H9 (cell line): ENCODE results near the gene MED31. TPM values are rescaled to one million over a fixed set of nuclear protein-coding genes. Genes with fewer than 3 reads are reported as not detected.

Experiments
- DNase-seq: peaks from one replicate; pipeline ENCODE4 v3.0.0-alpha.2; 2017
- H2AFZ ChIP-seq: one replicate; pipeline ENCODE4 v1.6.1; 2013; ENCODE audit warnings: mild to moderate bottlenecking, low read length, control low read depth, moderate library complexity
- H2AK5ac ChIP-seq: 2 replicates; pipeline ENCODE4 v1.6.1; 2013; ENCODE audit warnings: low read length, control low read depth, mixed read lengths; ENCODE audit not compliant: insufficient read length
- H2BK120ac ChIP-seq: one replicate; pipeline ENCODE4 v1.6.1; 2013; ENCODE audit warnings: low read depth, mild to moderate bottlenecking, low read length, control low read depth, inconsistent platforms; ENCODE audit not compliant: poor library complexity, severe bottlenecking
- H2BK12ac ChIP-seq: 2 replicates; pipeline ENCODE4 v1.6.1; 2013; ENCODE audit warnings: low read length, control low read depth, mixed read lengths, low read depth; ENCODE audit not compliant: insufficient read length
- H2BK15ac ChIP-seq: 2 replicates; pipeline ENCODE4 v1.6.1; 2013; ENCODE audit warnings: low read depth, low read length, control low read depth
- H2BK20ac ChIP-seq: one replicate; pipeline ENCODE4 v1.6.1; 2013; ENCODE audit warnings: low read depth, mild to moderate bottlenecking, low read length, control low read depth, inconsistent platforms; ENCODE audit not compliant: poor library complexity, severe bottlenecking
- H2BK5ac ChIP-seq: 2 replicates; pipeline ENCODE4 v1.6.1; 2013; ENCODE audit warnings: low read length, control low read depth, mixed read lengths; ENCODE audit not compliant: insufficient read length
- H3K14ac ChIP-seq: 2 replicates; pipeline ENCODE4 v1.6.1; 2013; ENCODE audit warnings: low read length, control low read depth; ENCODE audit not compliant: insufficient read depth
- H3K18ac ChIP-seq: 2 replicates; pipeline ENCODE4 v1.6.1; 2013; ENCODE audit warnings: low read depth, mild to moderate bottlenecking, mixed read lengths, low read length, control low read depth; ENCODE audit not compliant: insufficient read length
- H3K23ac ChIP-seq: 2 replicates; pipeline ENCODE4 v1.6.1; 2013; ENCODE audit warnings: low read length, control low read depth, mixed read lengths, low read depth; ENCODE audit not compliant: insufficient read length
- H3K23me2 ChIP-seq: 2 replicates; pipeline ENCODE4 v1.6.1; 2013; ENCODE audit warnings: low read depth, mild to moderate bottlenecking, mixed read lengths, low read length, control low read depth; ENCODE audit not compliant: insufficient read length, poor library complexity, severe bottlenecking
- H3K27ac ChIP-seq: 2 replicates; pipeline ENCODE4 v1.5.1; 2013; ENCODE audit warnings: low read length, control low read depth, mixed read lengths, low read depth; ENCODE audit not compliant: insufficient read length
- H3K27me3 ChIP-seq: 2 replicates; pipeline ENCODE4 v1.6.1; 2013; ENCODE audit warnings: low read length, control low read depth, inconsistent platforms; ENCODE audit not compliant: insufficient read depth
- H3K4ac ChIP-seq: 2 replicates; pipeline ENCODE4 v1.6.1; 2013; ENCODE audit warnings: low read depth, mild to moderate bottlenecking, control low read depth, inconsistent platforms, low read length, moderate library complexity
- H3K4me1 ChIP-seq: 2 replicates; pipeline ENCODE4 v1.6.1; 2013; ENCODE audit warnings: low read length, control low read depth, inconsistent platforms; ENCODE audit not compliant: insufficient read depth
- H3K4me2 ChIP-seq: 2 replicates; pipeline ENCODE4 v1.6.1; 2013; ENCODE audit warnings: low read length, control low read depth, mixed read lengths; ENCODE audit not compliant: insufficient read length, insufficient read depth
- H3K56ac ChIP-seq: 2 replicates; pipeline ENCODE4 v1.6.1; 2013; ENCODE audit warnings: low read depth, mild to moderate bottlenecking, mixed read lengths, low read length, control low read depth; ENCODE audit not compliant: insufficient read length
- H3K79me1 ChIP-seq: 2 replicates; pipeline ENCODE4 v1.6.1; 2013; ENCODE audit warnings: low read depth, mild to moderate bottlenecking, moderate library complexity, low read length, control low read depth, inconsistent platforms; ENCODE audit not compliant: insufficient read depth, poor library complexity, severe bottlenecking
- H3K79me2 ChIP-seq: 2 replicates; pipeline ENCODE4 v1.6.1; 2013; ENCODE audit warnings: low read length, control low read depth, inconsistent platforms; ENCODE audit not compliant: insufficient read depth
- H3K9ac ChIP-seq: 2 replicates; pipeline ENCODE4 v1.6.1; 2013; ENCODE audit warnings: low read length, control low read depth, mixed read lengths; ENCODE audit not compliant: insufficient read length; ENCODE audit errors: extremely low read depth
- H3K9me3 ChIP-seq: one replicate; pipeline ENCODE4 v1.6.1; 2013; ENCODE audit warnings: low read depth, low read length, inconsistent platforms; ENCODE audit not compliant: control insufficient read depth
- H3T11ph ChIP-seq: one replicate; pipeline ENCODE4 v1.6.1; 2013; ENCODE audit warnings: mild to moderate bottlenecking, low read length, control low read depth, inconsistent platforms
- H4K20me1 ChIP-seq: one replicate; pipeline ENCODE4 v1.6.1; 2013; ENCODE audit not compliant: control insufficient read depth, insufficient read length, insufficient read depth
- H4K5ac ChIP-seq: 2 replicates; pipeline ENCODE4 v1.6.1; 2013; ENCODE audit warnings: low read depth, mild to moderate bottlenecking, mixed read lengths, low read length, control low read depth; ENCODE audit not compliant: insufficient read length
- H4K8ac ChIP-seq: replicated peaks from 2 replicates; pipeline ENCODE4 v1.6.1; 2013; ENCODE audit warnings: low read length, control low read depth, mixed read lengths, low read depth; ENCODE audit not compliant: insufficient read length
- H4K91ac ChIP-seq: 2 replicates; pipeline ENCODE4 v1.6.1; 2013; ENCODE audit warnings: low read depth, mild to moderate bottlenecking, moderate library complexity, mixed read lengths, low read length, control low read depth; ENCODE audit not compliant: insufficient read length
- H3K27ac Mint-ChIP-seq, 3 experiments: 2 replicates in 2 of 3; 3 replicates in 1 of 3; pipeline ENCODE4 v1.8.0; 2020 to 2021; ENCODE audit warnings: mixed read lengths in 3 of 3, mild to moderate bottlenecking in 1 of 3, moderate library complexity in 1 of 3
- H3K27me3 Mint-ChIP-seq: 2 replicates; pipeline ENCODE4 v1.8.0; 2021; ENCODE audit warnings: low read depth, mild to moderate bottlenecking, moderate library complexity, mixed read lengths
- H3K36me3 Mint-ChIP-seq, 3 experiments: 2 replicates in 2 of 3; 3 replicates in 1 of 3; pipeline ENCODE4 v1.8.0; 2020 to 2021; ENCODE audit warnings: low read depth in 3 of 3, mixed read lengths in 3 of 3; ENCODE audit not compliant: insufficient read depth in 1 of 3
- H3K4me1 Mint-ChIP-seq, 2 experiments: 2 replicates each; pipeline ENCODE4 v1.8.0; 2020; ENCODE audit warnings: mixed read lengths in 2 of 2
- H3K4me3 Mint-ChIP-seq, 2 experiments: 2 replicates in 1 of 2; 3 replicates in 1 of 2; pipeline ENCODE4 v1.8.0; 2020 to 2021; ENCODE audit warnings: mild to moderate bottlenecking in 2 of 2, mixed read lengths in 2 of 2, moderate library complexity in 1 of 2
- H3K9me3 Mint-ChIP-seq, 2 experiments: 2 replicates in 1 of 2; 3 replicates in 1 of 2; pipeline ENCODE4 v1.8.0; 2020; ENCODE audit warnings: mild to moderate bottlenecking in 2 of 2, mixed read lengths in 2 of 2, moderate library complexity in 1 of 2
- WGBS: extraction: QIAGEN DNeasy Blood & Tissue Kit; methylation state at CpG from one replicate; pipeline ENCODE4 v1.1.7; 2013; ENCODE audit warnings: missing lambda C conversion rate, low lambda C conversion rate, mixed read lengths; ENCODE audit not compliant: insufficient read length; ENCODE audit errors: extremely low coverage; 5-methylcytosine and 5-hydroxymethylcytosine counted together
- total RNA-seq: library from RNA; stranded (reverse); gene quantifications from 2 replicates; pipeline ENCODE4 v1.2.1, GENCODE V29; 2021
- TF ChIP-seq, protein P1 (sequence below): fragments of 200-600 bp; sonication (generic); conservative IDR thresholded peaks from 3 replicates; pipeline ENCODE4 v1.8.0; 2021; ENCODE audit warnings: antibody characterized with exemption, mild to moderate bottlenecking

Gene MED31
- total RNA-seq, 1 experiment from 2014 or later, result 11.8 TPM

DNA sequence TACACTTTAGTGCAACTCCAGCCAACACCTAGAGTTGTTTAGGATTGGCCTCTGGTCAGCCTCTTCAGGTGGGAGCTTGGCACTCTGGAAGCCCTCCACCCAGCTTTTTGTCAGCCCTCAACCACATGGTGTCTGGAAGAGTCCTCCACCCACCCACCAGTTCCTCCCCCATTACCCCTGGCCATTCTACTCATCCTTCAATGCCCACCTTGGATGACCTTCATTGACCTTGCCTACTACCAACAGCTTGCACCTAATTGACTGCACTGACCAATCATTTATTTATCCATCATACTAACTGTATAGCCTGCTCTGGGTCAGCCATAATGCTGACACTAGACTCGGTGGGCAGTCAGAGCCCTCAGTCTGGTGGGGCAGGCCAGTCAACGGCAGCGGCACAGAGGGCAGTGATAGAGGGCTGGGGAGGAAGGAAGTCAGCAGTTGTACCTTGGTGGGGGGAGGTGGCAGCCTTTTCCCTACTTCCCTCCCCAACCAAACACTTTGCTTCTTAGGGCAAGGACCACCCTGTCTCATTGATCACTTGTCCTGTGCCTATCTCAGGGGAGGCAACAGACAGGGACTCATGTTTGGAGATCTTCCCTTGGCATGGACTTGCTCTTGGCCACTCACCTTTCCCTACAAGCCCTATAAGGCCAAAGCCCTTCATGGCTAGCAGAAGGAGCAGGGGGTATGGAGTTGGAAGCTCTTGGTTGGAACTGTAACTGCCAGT lies 32.5 kb upstream of the MED31 start:
- Mint-ChIP-seq H3K9me3 (no peaks in the 10 kb centered on the region; a peak in 1 of 5 replicates), H3K4me3 (no peak overlapping the region), H3K27me3 (peaks cover 9% of the 10 kb centered on the region), H3K4me1 (no peaks in the 10 kb centered on the region), H3K36me3 (no peaks in the 10 kb centered on the region), H3K27ac (no peak overlapping the region)
- TF ChIP-seq, protein P1, sequence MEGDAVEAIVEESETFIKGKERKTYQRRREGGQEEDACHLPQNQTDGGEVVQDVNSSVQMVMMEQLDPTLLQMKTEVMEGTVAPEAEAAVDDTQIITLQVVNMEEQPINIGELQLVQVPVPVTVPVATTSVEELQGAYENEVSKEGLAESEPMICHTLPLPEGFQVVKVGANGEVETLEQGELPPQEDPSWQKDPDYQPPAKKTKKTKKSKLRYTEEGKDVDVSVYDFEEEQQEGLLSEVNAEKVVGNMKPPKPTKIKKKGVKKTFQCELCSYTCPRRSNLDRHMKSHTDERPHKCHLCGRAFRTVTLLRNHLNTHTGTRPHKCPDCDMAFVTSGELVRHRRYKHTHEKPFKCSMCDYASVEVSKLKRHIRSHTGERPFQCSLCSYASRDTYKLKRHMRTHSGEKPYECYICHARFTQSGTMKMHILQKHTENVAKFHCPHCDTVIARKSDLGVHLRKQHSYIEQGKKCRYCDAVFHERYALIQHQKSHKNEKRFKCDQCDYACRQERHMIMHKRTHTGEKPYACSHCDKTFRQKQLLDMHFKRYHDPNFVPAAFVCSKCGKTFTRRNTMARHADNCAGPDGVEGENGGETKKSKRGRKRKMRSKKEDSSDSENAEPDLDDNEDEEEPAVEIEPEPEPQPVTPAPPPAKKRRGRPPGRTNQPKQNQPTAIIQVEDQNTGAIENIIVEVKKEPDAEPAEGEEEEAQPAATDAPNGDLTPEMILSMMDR, result no peak
- no peaks in the 10 kb centered on the region for H3K9me3 ChIP-seq
- no peak overlapping the region for H2AK5ac ChIP-seq
- H3K14ac ChIP-seq, result no peak overlapping the region
- no peak overlapping the region for H2BK5ac ChIP-seq
- no peak overlapping the region for H3T11ph ChIP-seq
- no peak for DNase-seq
- H2AFZ ChIP-seq, result no peak overlapping the region
- H3K27me3 ChIP-seq, result no peaks in the 10 kb centered on the region
- no peak overlapping the region for H2BK15ac ChIP-seq
- no peak overlapping the region for H3K27ac ChIP-seq
- no peaks in the 10 kb centered on the region for H4K20me1 ChIP-seq
- H3K9ac ChIP-seq, result no peak overlapping the region
- H2BK120ac ChIP-seq, result no peak overlapping the region
- H3K79me1 ChIP-seq, result no peaks in the 10 kb centered on the region
- no peak overlapping the region for H4K5ac ChIP-seq
- no peaks in the 10 kb centered on the region for H3K23me2 ChIP-seq
- no peak overlapping the region for H4K91ac ChIP-seq
- H3K56ac ChIP-seq, result no peak overlapping the region
- H3K23ac ChIP-seq, result no peak overlapping the region
- H3K4me1 ChIP-seq, result no peaks in the 10 kb centered on the region
- no peaks in the 10 kb centered on the region for H3K79me2 ChIP-seq
- no peak overlapping the region for H2BK12ac ChIP-seq
- no peak overlapping the region for H3K4ac ChIP-seq
- H2BK20ac ChIP-seq, result no peak overlapping the region
- WGBS, result no CpG with 5 or more reads among the region's 3 CpGs
- no peak overlapping the region for H4K8ac ChIP-seq
- H3K4me2 ChIP-seq, result no peak overlapping the region
- H3K18ac ChIP-seq, result no peak overlapping the region
